GM12875 (cell line): ENCODE measurements around the gene GALNT15.

Experiments used
- H3K4me3 ChIP-seq: one replicate; pipeline ENCODE4 v1.5.1; 2011; ENCODE audit warnings: low read depth, low read length, control low read depth
- TF ChIP-seq, protein P1 (sequence below): IDR thresholded peaks from 2 replicates; pipeline ENCODE4 v1.5.1; 2011; ENCODE audit warnings: low read depth, mild to moderate bottlenecking, control low read depth, inconsistent platforms, low read length, moderate library complexity, borderline replicate concordance; ENCODE audit not compliant: insufficient read depth

Gene GALNT15

DNA sequence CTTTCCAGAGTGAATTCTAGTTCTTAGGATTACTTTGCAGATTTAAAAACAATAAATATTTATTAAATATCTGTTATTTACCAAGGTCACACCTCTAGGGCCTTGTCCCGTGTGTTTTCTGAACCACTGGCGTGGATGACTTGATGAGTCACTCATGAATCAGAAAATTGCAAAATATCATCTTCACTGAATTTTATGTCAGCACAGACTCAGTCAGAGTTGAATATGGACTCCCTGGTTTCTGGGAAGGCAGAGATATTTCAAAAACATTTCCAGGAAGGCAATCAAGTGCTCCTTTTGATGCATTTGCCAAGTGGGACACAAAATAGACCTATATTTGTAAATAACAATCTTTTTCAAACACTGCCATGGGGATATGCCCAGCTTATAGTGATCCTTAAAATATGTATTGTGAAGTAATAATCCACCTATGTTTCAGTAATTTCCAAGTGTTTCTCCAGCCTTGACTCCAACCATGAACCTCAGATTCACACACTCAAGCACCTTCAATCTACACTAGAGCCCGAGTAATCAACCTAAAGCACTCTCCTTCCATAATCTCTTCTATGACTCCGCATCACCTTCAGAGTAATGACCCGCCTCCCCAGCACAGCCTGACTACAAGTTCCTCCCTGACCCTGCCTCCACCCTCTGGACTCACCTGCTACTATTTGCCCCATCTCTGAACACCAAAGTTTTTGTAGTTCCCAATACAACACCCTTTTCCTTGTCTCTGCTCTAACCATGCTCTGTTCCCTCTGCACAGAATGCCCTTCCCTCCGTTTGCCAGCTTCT is 65.9 kb downstream of the GALNT15 start:
- no peak overlapping the region for H3K4me3 ChIP-seq
- TF ChIP-seq, protein P1, sequence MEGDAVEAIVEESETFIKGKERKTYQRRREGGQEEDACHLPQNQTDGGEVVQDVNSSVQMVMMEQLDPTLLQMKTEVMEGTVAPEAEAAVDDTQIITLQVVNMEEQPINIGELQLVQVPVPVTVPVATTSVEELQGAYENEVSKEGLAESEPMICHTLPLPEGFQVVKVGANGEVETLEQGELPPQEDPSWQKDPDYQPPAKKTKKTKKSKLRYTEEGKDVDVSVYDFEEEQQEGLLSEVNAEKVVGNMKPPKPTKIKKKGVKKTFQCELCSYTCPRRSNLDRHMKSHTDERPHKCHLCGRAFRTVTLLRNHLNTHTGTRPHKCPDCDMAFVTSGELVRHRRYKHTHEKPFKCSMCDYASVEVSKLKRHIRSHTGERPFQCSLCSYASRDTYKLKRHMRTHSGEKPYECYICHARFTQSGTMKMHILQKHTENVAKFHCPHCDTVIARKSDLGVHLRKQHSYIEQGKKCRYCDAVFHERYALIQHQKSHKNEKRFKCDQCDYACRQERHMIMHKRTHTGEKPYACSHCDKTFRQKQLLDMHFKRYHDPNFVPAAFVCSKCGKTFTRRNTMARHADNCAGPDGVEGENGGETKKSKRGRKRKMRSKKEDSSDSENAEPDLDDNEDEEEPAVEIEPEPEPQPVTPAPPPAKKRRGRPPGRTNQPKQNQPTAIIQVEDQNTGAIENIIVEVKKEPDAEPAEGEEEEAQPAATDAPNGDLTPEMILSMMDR = no peak

DNA sequence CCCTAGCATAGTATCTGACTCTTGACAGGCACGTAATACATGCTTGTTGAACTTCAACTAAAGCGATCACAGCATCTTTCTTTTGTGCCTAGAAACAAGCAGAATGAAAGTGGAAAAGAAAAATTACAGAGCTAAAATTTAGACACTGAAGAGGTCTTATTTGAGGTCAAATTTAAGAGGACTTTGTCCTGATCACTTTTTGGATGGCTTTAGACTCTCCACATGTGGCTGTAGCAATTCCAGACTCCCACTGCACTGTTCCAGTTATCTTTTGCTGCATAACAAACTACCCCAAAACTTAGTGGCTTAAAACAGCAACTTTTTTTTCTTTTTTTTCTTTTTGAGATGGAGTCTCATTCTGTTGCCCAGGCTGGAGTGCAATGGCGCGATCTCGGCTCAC is 66.7 kb downstream of the GALNT15 start:
- no peak overlapping the region for H3K4me3 ChIP-seq
- TF ChIP-seq, protein P1 = no peak

DNA sequence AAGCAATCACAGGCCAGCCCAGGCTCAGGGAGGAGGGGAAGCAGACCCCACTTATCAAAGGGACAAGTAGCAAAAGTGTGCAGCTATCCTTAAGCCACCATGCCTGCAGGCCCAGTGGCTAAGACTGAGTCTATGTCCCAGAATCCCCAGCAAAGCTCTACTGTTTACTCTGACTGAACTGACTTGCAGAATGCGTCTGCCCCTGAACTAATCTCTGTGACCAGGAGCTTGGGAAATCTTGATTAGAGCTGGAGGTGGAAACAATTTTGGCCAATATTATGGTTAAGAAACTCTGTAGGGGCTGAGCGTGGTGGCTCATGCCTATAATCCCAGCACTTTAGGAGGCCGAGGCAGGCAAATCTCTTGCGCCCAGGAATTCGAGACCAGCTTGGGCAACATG is 67.7 kb downstream of the GALNT15 start:
- no peak overlapping the region for H3K4me3 ChIP-seq
- TF ChIP-seq, protein P1 = no peak

DNA sequence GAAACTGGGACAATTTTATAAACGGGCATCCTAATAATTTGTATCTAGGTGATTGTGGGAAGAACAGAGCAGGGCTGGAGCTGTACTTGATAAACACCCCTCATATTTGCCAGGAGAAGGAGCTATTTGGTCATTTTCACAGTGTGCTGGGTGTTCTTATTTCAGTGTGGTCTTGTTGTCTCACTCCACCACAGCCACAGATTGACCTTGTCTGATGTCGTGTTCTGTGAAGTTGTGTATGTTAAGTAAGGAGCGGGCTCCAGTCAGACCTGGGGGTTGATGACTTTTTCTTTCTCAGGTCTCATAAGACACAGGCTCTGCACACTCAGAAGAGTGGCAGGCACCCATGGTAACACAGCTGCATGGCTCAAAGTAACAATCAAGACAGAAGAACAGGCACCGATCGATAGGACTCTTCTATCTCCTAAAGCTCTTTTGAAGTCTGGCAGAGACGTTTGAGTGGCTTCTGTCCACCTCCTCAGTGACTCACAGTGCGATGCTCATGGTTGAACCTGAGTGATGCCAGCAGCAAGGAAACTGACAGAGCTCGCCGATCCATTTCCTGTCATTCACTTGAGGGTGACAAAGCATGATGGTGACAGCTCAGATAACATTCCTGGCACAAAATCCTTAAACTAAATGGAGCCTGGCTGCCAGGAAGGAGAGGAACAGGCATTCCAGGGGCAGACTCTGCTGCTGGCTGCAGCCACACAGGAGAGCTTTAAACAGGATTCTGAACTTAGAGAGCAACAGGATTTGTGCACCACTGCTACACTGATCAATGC is 69.4 kb downstream of the GALNT15 start:
- TF ChIP-seq, protein P1 = no peak
- H3K4me3 ChIP-seq = no peak overlapping the region

DNA sequence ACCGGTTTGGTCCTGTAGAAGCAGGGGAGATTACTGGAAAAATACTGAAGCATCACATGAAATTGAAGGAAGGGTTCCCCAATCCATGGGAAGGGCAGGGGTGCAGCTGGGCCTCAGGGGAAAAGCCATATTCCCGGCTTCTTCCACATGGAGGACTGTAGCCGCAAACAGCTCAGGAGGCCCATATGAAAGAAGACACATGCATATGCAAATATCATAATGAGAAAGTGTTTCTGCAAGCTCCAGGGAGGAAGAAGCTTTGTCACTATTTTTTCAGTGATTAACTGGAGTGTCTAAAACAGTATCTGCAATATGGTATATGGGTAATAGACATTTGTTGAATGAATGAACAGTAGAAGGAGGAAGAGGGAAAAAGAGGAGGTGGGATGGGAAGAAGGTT is 71.1 kb downstream of the GALNT15 start:
- no peak overlapping the region for H3K4me3 ChIP-seq
- TF ChIP-seq, protein P1 = no peak

DNA sequence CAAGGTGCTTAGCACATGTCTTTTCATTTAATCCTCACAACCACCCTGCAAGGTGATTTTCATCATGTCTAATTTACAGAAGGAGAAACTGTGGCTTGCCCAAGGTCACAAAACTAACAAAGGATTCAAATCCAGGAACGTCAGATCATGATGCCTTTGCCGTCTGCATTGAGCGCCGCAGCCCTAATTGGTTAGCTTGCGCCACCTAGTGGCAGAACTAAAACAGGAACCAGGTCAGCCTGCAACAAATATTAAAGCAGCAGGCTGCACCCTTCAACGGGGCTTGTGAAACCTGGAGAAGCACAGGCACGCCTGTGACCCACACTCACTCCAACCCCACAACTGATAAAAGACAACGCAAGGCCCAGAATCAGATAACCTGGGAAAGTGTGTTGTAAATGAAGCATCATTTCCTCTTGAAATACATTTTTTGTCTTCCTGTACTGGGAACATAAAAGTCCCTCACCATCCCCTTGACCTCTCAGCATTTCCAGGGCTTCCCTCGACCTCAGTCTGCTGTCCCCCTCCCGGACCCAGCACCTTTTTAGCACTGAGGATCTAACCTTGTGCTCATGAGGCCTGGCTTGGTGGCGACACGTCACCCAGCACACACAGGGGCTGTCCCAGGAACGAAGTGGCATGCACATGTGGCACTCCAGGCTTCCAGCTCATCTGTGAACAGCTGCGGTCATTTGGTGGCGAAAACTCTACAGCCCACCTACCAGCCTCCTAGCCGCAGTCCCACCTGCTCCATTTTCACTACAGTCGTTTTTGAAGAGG is 73.0 kb downstream of the GALNT15 start:
- TF ChIP-seq, protein P1 = peak; percentile 83
- no peak overlapping the region for H3K4me3 ChIP-seq

DNA sequence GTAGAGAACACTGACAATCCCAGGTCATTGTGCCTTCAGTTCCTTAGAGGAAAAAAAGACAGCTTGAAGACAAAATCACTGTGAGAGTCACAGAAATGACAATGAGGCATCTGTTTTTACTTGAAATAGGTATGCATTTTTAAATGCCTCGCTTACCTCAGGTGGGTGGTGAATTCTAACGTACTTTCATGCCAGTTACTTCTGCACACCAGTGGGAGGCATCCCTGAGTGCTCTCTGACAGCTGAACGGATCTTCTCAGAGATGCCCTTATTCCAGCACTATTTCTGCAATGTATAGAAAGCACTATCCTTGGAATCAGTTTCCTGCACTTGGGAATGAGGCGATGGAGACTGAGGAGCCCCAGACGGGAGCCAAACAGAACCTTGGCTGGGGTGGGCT is 74.1 kb downstream of the GALNT15 start:
- H3K4me3 ChIP-seq = no peak overlapping the region
- TF ChIP-seq, protein P1 = no peak
